ENCODE data around the gene METTL22.

GRCh38 chr16:8676160-8676547, 54.7 kb downstream of the METTL22 start:
- no peak for TF ChIP-seq POLR2A (IDR thresholded peaks at IDR 0.05)
- TF ChIP-seq, protein P1, sequence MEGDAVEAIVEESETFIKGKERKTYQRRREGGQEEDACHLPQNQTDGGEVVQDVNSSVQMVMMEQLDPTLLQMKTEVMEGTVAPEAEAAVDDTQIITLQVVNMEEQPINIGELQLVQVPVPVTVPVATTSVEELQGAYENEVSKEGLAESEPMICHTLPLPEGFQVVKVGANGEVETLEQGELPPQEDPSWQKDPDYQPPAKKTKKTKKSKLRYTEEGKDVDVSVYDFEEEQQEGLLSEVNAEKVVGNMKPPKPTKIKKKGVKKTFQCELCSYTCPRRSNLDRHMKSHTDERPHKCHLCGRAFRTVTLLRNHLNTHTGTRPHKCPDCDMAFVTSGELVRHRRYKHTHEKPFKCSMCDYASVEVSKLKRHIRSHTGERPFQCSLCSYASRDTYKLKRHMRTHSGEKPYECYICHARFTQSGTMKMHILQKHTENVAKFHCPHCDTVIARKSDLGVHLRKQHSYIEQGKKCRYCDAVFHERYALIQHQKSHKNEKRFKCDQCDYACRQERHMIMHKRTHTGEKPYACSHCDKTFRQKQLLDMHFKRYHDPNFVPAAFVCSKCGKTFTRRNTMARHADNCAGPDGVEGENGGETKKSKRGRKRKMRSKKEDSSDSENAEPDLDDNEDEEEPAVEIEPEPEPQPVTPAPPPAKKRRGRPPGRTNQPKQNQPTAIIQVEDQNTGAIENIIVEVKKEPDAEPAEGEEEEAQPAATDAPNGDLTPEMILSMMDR (IDR thresholded peaks at IDR 0.05 in 8 of 11, conservative IDR thresholded peaks at IDR 0.05 in 3 of 11) = no peak
- no peak for TF ChIP-seq POLR2AphosphoS5 (IDR thresholded peaks at IDR 0.05)
